GM10266 (cell line): ENCODE results near the gene ANKIB1.

Experiments
- DNase-seq: peaks from one replicate; pipeline ENCODE4 v3.0.0; 2012; ENCODE audit errors: extremely low spot score
- CTCF ChIP-seq: IDR thresholded peaks from 2 replicates; pipeline ENCODE4 v1.5.1; 2012; ENCODE audit warnings: mild to moderate bottlenecking, low read depth; ENCODE audit not compliant: control insufficient read depth, insufficient read depth; ENCODE audit errors: missing control alignments

The ANKIB1 gene

GRCh38 chr7:92289321-92289720 is 43.5 kb downstream of the ANKIB1 start:
- no peak for DNase-seq
- no peak for TF ChIP-seq CTCF

DNA sequence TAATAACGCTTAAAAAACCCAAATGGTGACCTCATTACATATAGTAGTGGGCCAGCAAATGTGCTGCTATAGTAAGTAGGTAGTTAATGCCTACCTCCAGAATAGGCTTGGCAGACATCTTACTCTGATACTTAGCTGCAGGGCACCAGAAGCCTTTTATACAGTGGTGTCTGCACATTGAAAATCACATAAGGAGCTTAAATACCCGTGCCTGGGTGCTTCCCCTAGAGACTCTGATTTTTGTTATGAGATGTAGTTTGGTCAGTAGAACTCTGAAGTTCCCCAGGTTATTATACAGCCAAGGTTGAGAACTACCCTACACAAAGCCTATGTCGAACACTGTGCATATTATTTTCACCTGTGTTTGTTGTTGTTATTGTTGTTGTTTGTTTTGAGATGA is 47.2 kb downstream of the ANKIB1 start:
- TF ChIP-seq CTCF, result no peak
- DNase-seq, result no peak

- no peak for TF ChIP-seq CTCF
- no peak for DNase-seq
These were observed 48.3 kb downstream of the ANKIB1 start for GRCh38 chr7:92293896-92294590.

DNA sequence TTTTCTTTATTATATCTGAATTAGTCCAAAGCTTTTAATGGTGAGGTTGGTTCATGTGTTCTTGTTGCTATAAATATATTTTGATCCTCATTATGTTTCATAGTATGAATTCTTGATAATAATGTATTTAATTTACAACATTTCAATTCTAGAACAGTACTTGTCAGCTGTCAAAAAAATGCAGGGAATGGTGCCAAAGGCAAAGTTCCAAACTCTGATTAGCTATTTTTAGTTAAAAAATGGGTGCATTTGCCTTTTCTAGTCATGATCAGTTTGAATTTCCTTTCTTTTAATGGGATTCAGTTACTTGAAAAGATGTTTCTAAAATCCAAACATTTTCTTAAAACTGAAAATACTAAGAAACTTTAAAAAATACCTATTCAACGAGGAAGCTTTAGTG is 49.6 kb downstream of the ANKIB1 start:
- TF ChIP-seq CTCF, result no peak
- DNase-seq, result no peak

DNA sequence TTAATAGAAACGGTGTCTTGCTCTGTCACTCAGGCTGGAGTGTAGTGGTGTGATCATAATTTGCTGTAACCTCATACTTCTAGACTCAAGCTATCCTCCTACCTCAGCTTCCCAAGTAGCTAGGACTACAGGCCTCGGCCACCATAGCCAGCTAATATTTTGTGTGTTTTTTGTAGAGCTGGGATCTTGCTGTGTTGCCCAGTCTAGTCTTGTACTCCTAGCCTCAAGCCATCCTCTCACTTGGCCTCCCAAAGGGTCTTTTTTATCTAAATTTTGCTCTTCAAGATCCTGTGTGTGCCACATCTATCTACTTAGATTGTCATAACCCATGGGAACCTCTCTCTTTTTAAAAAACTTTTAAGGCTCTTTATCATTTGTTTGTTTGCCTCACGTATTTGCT is 50.5 kb downstream of the ANKIB1 start:
- no peak for TF ChIP-seq CTCF
- DNase-seq, result no peak

DNA sequence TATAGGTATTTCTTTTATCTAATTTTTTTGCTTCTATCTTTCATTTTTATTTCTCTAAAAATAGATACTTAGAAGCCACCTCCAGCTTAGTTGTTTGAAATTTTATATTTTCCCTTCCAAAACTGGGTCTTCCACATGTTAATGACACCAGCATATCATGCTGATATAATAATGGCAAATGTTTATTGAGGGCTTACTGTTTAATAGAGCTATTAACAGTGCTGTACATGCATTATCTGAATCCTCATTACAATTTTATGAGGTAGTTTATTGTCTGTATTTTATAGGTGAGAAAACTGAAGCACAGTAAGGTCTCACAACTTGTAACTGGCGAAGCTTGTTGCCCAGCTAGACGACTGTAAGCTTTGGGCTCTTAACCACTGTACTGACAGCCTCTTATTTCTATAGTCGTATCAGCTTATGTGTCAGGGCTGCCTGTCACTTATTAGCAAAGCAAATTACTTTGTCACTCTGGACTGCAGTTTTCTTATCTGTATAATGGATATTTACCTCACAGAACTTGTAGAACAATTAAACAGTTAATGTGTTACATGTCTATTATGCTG is 51.2 kb downstream of the ANKIB1 start:
- no peak for TF ChIP-seq CTCF
- DNase-seq, result no peak

GRCh38 chr7:92297736-92298135 is 52.0 kb downstream of the ANKIB1 start:
- TF ChIP-seq CTCF, result no peak
- no peak for DNase-seq
